GM12873 (cell line): ENCODE data around the gene ANXA4.

Experiments
- TF ChIP-seq, protein P1 (sequence below): IDR thresholded peaks from 2 replicates; pipeline ENCODE4 v1.5.1; 2012; ENCODE audit warnings: low read depth, mild to moderate bottlenecking, moderate library complexity, low read length, control low read depth; ENCODE audit not compliant: insufficient read depth; ENCODE audit errors: missing control alignments

Gene ANXA4

DNA sequence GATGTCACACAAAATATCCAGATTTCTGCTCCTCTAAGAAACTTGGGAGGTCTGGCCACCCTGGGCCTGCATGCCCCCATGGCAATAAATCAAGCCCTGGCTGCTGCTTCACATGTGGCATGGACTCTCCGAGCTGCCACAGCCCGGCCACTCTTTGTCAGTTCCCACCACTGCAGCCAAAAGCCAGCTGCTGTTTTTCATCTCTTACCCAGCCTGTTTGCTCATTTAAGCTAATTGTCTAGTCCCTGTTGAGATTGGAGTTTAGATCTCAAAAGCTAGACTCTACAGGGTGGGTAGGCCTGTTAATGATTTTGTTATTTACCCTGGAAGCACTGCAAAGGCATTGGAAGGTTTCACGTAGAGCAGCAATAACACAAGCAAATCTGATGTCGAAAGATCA is 20.9 kb upstream of the ANXA4 start:
- TF ChIP-seq, protein P1, sequence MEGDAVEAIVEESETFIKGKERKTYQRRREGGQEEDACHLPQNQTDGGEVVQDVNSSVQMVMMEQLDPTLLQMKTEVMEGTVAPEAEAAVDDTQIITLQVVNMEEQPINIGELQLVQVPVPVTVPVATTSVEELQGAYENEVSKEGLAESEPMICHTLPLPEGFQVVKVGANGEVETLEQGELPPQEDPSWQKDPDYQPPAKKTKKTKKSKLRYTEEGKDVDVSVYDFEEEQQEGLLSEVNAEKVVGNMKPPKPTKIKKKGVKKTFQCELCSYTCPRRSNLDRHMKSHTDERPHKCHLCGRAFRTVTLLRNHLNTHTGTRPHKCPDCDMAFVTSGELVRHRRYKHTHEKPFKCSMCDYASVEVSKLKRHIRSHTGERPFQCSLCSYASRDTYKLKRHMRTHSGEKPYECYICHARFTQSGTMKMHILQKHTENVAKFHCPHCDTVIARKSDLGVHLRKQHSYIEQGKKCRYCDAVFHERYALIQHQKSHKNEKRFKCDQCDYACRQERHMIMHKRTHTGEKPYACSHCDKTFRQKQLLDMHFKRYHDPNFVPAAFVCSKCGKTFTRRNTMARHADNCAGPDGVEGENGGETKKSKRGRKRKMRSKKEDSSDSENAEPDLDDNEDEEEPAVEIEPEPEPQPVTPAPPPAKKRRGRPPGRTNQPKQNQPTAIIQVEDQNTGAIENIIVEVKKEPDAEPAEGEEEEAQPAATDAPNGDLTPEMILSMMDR = no peak

DNA sequence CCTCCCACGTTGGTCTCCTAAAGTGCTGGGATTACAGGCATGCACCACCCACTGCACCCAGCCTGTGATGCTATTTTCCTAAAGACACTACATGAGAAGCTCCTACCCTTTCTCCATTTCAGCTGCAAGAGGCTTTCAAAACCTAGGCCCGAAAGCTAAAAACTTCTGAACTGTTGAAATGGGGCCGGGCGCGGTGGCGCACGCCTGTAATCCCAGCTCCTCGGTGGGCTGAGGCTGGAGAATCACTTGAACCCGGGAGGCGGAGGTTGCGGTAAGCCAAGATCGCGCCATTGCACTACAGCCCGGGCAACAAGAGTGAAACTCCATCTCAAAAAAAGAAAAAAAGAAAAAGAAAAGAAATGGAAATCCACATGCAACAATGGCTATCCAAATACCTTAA is 18.1 kb upstream of the ANXA4 start:
- TF ChIP-seq, protein P1 = no peak

DNA sequence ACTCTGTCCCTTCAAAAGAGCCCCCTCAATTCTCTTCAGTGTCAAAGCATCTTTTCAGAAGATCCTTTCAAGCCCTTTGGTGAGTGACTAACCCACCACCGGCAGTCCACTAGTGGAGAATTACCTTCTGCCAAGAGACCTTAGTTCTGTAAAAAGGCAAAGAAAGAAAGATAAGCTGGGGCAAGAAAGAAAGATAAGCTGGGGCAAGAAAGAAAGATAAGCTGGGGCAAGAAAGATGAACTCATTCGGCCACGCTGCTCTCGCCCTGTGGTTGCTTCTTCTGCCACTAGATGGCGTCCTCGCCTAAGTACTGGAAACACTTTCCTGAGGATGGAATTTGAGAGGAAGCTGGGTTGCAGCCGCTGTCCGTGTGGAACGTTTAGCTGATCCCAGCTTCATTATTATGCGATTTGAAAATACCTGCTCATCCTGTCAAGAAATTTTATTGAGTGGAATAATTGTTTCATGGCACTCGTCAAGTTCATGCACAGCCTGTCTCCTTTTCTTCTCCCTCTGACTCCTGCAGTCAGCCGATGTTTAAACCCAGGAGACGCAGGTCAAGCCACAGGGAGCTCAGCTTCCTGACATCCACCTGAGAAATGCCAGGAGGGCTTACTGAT is 17.3 kb upstream of the ANXA4 start:
- TF ChIP-seq, protein P1 = peak; percentile 92

DNA sequence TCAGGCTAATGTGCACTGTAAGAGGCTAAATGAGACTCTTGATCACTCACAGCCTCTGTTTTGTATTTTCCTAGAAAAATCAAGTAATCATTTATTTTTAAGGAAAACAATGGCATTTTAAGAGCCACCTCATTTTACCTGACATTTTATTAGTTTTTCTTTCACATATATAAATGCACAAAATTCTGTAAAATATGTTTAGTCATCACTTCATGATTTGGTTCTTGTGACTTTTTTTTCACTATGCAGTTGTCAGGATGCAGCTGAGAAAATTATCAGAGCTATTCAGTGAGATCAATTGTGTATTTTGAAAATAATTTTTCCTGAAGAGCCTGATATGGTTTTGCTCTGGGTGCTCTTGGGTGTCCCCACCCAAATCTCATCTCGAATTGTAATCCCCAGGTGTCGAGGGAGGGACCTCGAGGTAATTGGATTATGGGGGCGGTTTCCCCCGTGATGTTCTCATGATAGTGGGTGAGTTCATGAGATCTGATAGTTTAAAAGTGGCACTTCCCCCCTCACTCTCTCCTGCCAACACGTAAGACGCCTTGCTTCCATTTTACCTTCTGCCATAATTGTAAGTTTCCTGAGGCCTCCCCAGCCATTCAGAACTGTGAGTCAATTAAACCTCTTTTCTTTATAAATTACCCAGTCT is 16.1 kb upstream of the ANXA4 start:
- TF ChIP-seq, protein P1 = no peak

DNA sequence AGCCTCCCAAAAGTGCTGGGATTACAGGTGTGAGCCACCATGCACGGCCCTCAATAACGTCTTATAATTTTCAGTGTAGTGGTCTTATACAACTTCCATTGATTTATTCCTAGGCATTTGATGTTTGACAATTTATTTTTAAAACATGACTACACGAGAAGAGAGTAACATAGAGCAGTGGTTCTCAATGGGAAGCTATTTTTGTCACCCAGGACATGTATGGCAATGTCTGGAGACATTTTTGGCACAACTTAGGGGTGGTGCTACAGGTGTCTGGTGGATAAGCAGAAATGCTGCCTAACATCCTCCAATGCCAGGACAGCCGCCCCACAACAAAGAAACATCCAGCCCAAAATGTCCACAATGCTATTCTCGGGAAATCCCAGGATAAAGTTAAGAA is 12.7 kb upstream of the ANXA4 start:
- TF ChIP-seq, protein P1 = no peak

DNA sequence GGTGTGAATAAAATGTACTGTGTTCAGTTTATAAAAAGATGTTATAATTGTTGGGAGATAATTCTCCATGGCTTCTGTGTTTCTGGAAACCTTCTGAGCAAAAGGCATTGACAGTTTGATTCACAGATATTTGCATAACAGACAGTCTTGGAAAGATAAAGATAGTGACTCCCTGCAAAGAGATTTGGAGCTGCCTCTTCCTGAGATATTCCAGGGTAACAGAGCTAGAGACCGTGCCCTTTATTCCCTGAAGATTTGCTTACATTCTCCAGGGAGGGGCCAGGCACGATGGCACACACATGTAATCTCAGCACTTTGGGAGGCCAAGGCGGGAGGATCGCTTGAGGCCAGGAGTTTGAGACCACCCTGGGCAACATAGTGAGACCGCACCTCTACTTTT is 12.2 kb upstream of the ANXA4 start:
- TF ChIP-seq, protein P1 = no peak

DNA sequence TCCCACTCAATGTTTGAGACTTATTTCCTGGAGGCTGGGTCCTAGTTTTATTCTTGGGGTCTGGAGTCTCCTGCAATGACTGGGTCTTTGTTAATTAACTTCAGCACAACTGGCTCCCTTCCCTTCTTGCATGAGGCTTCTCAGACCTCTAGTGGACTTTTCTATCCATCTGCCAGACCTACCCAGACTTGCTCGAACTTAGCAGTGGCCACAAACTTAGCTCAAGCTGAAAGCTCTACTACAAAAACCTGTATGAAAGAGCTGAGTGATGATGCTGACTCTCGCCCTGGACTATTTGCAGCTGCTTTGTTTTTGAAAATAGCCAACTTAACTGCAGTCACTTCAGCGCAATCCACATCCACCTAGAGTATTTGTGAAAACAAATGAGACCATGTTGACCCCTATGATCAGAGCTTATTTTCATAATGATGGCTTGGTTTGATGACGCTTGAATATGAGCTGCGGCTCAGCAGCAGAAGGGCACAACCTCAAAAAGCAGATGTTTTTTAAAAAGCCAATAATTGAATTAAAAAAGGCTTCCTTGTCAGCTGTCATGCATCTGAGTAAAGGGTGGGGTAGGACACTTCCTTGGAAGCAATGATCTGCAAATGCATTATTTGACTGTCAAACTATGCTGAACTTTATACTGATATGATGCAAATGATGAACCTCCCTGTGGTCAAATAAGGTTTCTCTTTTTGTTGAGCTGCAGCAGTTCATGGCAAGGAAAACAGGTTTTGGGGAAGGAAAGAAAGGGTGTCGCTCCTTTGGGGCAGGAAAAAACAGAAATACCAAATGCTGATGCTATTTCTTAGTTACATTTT is 10.6 kb upstream of the ANXA4 start:
- TF ChIP-seq, protein P1 = no peak
